WTC11 (cell line): ENCODE measurements around the gene BTBD19. TPM values are rescaled to one million over a fixed set of nuclear protein-coding genes. Genes with fewer than 3 reads are reported as not detected.

Experiments used
- ATAC-seq: fragments of 200-7000 bp; cut with Tn5 transposase; 2 replicates; pipeline ENCODE4 v1.10.0; 2021; ENCODE audit warnings: mild to moderate bottlenecking, moderate library complexity
- CTCF ChIA-PET: fragments of 300-600 bp; sonication (Branson Sonifier 250); formaldehyde crosslinking; loops from one replicate; lab custom pipeline; 2021; ENCODE audit warnings: antibody characterized with exemption; lab: Charles Lee
- POLR2A ChIA-PET: fragments of 350-600 bp; sonication (Branson Sonifier 250); formaldehyde crosslinking; loops from one replicate; lab custom pipeline; 2021; ENCODE audit warnings: antibody characterized with exemption; lab: Charles Lee
- DNase-seq: peaks from one replicate; pipeline ENCODE4 v3.0.0; 2021; ENCODE audit warnings: low spot score
- H3K27ac Mint-ChIP-seq: 2 replicates; pipeline ENCODE4 v1.8.0; 2021; ENCODE audit warnings: mixed read lengths
- H3K27me3 Mint-ChIP-seq: 2 replicates; pipeline ENCODE4 v1.8.0; 2021; ENCODE audit warnings: low read depth, mild to moderate bottlenecking, moderate library complexity, mixed read lengths
- H3K36me3 Mint-ChIP-seq: 2 replicates; pipeline ENCODE4 v1.8.0; 2021; ENCODE audit warnings: mixed read lengths
- H3K4me1 Mint-ChIP-seq: 2 replicates; pipeline ENCODE4 v1.8.0; 2022; ENCODE audit warnings: mixed read lengths
- H3K4me3 Mint-ChIP-seq: 2 replicates; pipeline ENCODE4 v1.8.0; 2021; ENCODE audit warnings: mild to moderate bottlenecking, moderate library complexity, mixed read lengths
- H3K9me3 Mint-ChIP-seq: 2 replicates; pipeline ENCODE4 v1.8.0; 2021; ENCODE audit warnings: mixed read lengths
- CBFB ChIP-seq: sonication (generic); formaldehyde crosslinking; IDR thresholded peaks from 2 replicates; pipeline ENCODE4 v1.8.1; 2022; ENCODE audit warnings: mild to moderate bottlenecking, low read depth, missing genetic modification reagents
- CREB1 ChIP-seq: sonication (generic); formaldehyde crosslinking; IDR thresholded peaks from 2 replicates; pipeline ENCODE4 v1.8.0; 2023; ENCODE audit warnings: mild to moderate bottlenecking, missing genetic modification reagents
- CREM ChIP-seq: sonication (generic); formaldehyde crosslinking; IDR thresholded peaks from 2 replicates; pipeline ENCODE4 v1.8.1; 2022; ENCODE audit warnings: mild to moderate bottlenecking, missing genetic modification reagents, moderate library complexity
- E2F1 ChIP-seq: sonication (generic); formaldehyde crosslinking; IDR thresholded peaks from 2 replicates; pipeline ENCODE4 v1.8.0; 2022; ENCODE audit warnings: mild to moderate bottlenecking, missing genetic modification reagents
- ERG ChIP-seq: fragments of 250-450 bp; sonication (Bioruptor Pico); IDR thresholded peaks from 2 replicates; pipeline ENCODE4 v1.8.0; 2021; ENCODE audit warnings: mild to moderate bottlenecking
- FOXJ3 ChIP-seq: sonication (generic); formaldehyde crosslinking; IDR thresholded peaks from 2 replicates; pipeline ENCODE4 v1.9.0; 2021; ENCODE audit warnings: missing genetic modification reagents, mild to moderate bottlenecking, borderline replicate concordance
- MXD4 ChIP-seq: fragments of 250-450 bp; sonication (Bioruptor Pico); IDR thresholded peaks from 2 replicates; pipeline ENCODE4 v1.8.0; 2021; ENCODE audit warnings: mild to moderate bottlenecking, moderate library complexity, borderline replicate concordance
- NR2C2 ChIP-seq: sonication (generic); formaldehyde crosslinking; IDR thresholded peaks from 2 replicates; pipeline ENCODE4 v1.8.0; 2022; ENCODE audit warnings: mild to moderate bottlenecking, missing genetic modification reagents
- OVOL2 ChIP-seq: fragments of 250-450 bp; sonication (Bioruptor Pico); IDR thresholded peaks from 2 replicates; pipeline ENCODE4 v1.9.0; 2021; ENCODE audit warnings: mild to moderate bottlenecking, borderline replicate concordance
- PRDM15 ChIP-seq: sonication (generic); formaldehyde crosslinking; IDR thresholded peaks from 2 replicates; pipeline ENCODE4 v1.8.0; 2022; ENCODE audit warnings: missing genetic modification reagents
- PRRX2 ChIP-seq: fragments of 250-450 bp; sonication (Bioruptor Pico); IDR thresholded peaks from 2 replicates; pipeline ENCODE4 v1.8.0; 2021; ENCODE audit warnings: mild to moderate bottlenecking
- RORB ChIP-seq: fragments of 250-450 bp; sonication (Bioruptor Pico); IDR thresholded peaks from 2 replicates; pipeline ENCODE4 v1.9.0; 2021; ENCODE audit warnings: mild to moderate bottlenecking
- TCF7 ChIP-seq: sonication (generic); formaldehyde crosslinking; IDR thresholded peaks from 2 replicates; pipeline ENCODE4 v1.8.0; 2022; ENCODE audit warnings: mild to moderate bottlenecking, low read depth, missing genetic modification reagents, moderate library complexity
- TEAD4 ChIP-seq: sonication (generic); formaldehyde crosslinking; IDR thresholded peaks from 2 replicates; pipeline ENCODE4 v1.8.0; 2022; ENCODE audit warnings: mild to moderate bottlenecking, missing genetic modification reagents
- USF1 ChIP-seq: sonication (generic); formaldehyde crosslinking; IDR thresholded peaks from 2 replicates; pipeline ENCODE4 v1.8.0; 2022; ENCODE audit warnings: mild to moderate bottlenecking, missing genetic modification reagents
- USF2 ChIP-seq: sonication (generic); formaldehyde crosslinking; IDR thresholded peaks from 2 replicates; pipeline ENCODE4 v1.8.1; 2023; ENCODE audit warnings: mild to moderate bottlenecking, missing genetic modification reagents, moderate library complexity
- ZNF138 ChIP-seq: sonication (generic); formaldehyde crosslinking; conservative IDR thresholded peaks from 2 replicates; pipeline ENCODE4 v1.8.1; 2022; ENCODE audit warnings: mild to moderate bottlenecking, moderate library complexity, missing genetic modification reagents
- ZSCAN18 ChIP-seq: fragments of 250-450 bp; sonication (Bioruptor Pico); IDR thresholded peaks from 2 replicates; pipeline ENCODE4 v2.1.2; 2022; ENCODE audit warnings: mild to moderate bottlenecking, moderate library complexity
- total RNA-seq: library from RNA; stranded (reverse); gene quantifications from 3 replicates; pipeline ENCODE4 v1.2.3, GENCODE V29; 2021

Gene BTBD19
- total RNA-seq, 1 experiment from 2014 or later, result 1.7 TPM

- no peak for ATAC-seq
- ChIA-PET POLR2A (interaction anchor here (0.8 to 1.3 kb wide), 2 partner anchors 31 to 109 kb away, joined by 3 to 4 read pairs; partner anchors contain the start of gene PLK3), CTCF (interaction anchor here (0.7 to 4.1 kb wide), 6 partner anchors 9 to 180 kb away, joined by 3 to 17 read pairs (median 9); partner anchors contain the start of genes HECTD3, PTCH2 and UROD)
- TF ChIP-seq MXD4 (CRISPR knock-in tag), result no peak
- no peak for TF ChIP-seq CBFB (CRISPR knock-in tag)
- no peak for TF ChIP-seq ERG (CRISPR knock-in tag)
- no peak for TF ChIP-seq CREB1
- TF ChIP-seq E2F1 (CRISPR knock-in tag), result no peak
- no peak for TF ChIP-seq TEAD4 (CRISPR knock-in tag)
- no peak for TF ChIP-seq CREM
- TF ChIP-seq RORB (CRISPR knock-in tag), result no peak
- TF ChIP-seq USF1 (CRISPR knock-in tag), result no peak
- TF ChIP-seq FOXJ3, result no peak
- no peak for TF ChIP-seq ZNF138 (CRISPR knock-in tag)
- no peak for TF ChIP-seq NR2C2 (CRISPR knock-in tag)
- no peak for TF ChIP-seq OVOL2 (CRISPR knock-in tag)
- no peak for TF ChIP-seq USF2 (CRISPR knock-in tag)
- no peak for TF ChIP-seq PRDM15 (CRISPR knock-in tag)
- TF ChIP-seq PRRX2 (CRISPR knock-in tag), result no peak
- no peak for TF ChIP-seq ZSCAN18
- TF ChIP-seq TCF7 (CRISPR knock-in tag), result no peak
- Mint-ChIP-seq H3K4me3 (no peak overlapping the region), H3K36me3 (no peaks in the 10 kb centered on the region), H3K27me3 (no peaks in the 10 kb centered on the region), H3K9me3 (no peaks in the 10 kb centered on the region), H3K27ac (no peak overlapping the region), H3K4me1 (peaks cover 13% of the 10 kb centered on the region)
- no peak for DNase-seq
These were observed 22.6 kb downstream of the BTBD19 start for GRCh38 chr1:44830900-44831304.
